Endothelial cell of umbilical vein (primary cell): ENCODE results near the gene LPAR6. TPM values are rescaled to one million over a fixed set of nuclear protein-coding genes. Genes with fewer than 3 reads are reported as not detected.

Source experiments
- BruUV-seq: library from RNA; stranded (reverse); fragments of 400-500 nt; replicated peaks from 2 replicates; lab custom pipeline; 2021; lab: Mats Ljungman, UMichigan
- CTCF ChIA-PET: fragments of 300-600, 350-600 bp; sonication (Branson Sonifier 250); formaldehyde crosslinking; loops from one replicate; lab custom pipeline; 2021; ENCODE audit warnings: antibody characterized with exemption, inconsistent platforms; lab: Charles Lee
- POLR2A ChIA-PET: fragments of 300-600, 350-600 bp; sonication (Branson Sonifier 250); formaldehyde crosslinking; loops from one replicate; lab custom pipeline; 2021; ENCODE audit warnings: antibody characterized with exemption, inconsistent platforms; lab: Charles Lee
- DNase-seq: peaks from one replicate; pipeline ENCODE4 v3.0.0-alpha.2; 2011; ENCODE audit warnings: low read depth, low spot score
- FAIRE-seq: peaks from 2 replicates; lab custom pipeline; 2011; peaks lifted over from hg19 to GRCh38; lab: Jason Lieb, UNC
- H2AFZ ChIP-seq: 2 replicates; pipeline ENCODE4 v1.6.0; 2012; ENCODE audit warnings: low read depth, low read length, control low read depth, inconsistent platforms
- H3K27ac ChIP-seq: 2 replicates; pipeline ENCODE4 v1.5.1; 2011; ENCODE audit warnings: low read depth, mild to moderate bottlenecking, control low read depth, low read length, moderate library complexity; ENCODE audit not compliant: insufficient read depth
- H3K27me3 ChIP-seq, 2 experiments: 2 replicates each; pipeline versions ENCODE4 v1.6.0 to v1.6.1; 2011; ENCODE audit warnings: low read length in 2 of 2, mixed read lengths in 1 of 2; ENCODE audit not compliant: control insufficient read depth in 2 of 2, insufficient read depth in 2 of 2
- H3K36me3 ChIP-seq, 2 experiments: 2 replicates in 1 of 2; 3 replicates in 1 of 2; pipeline ENCODE4 v1.5.1; 2011; ENCODE audit warnings: low read length in 2 of 2, mild to moderate bottlenecking in 1 of 2, moderate library complexity in 1 of 2; ENCODE audit not compliant: control insufficient read depth in 2 of 2, insufficient read depth in 2 of 2; ENCODE audit errors: extremely low read depth in 1 of 2
- H3K4me1 ChIP-seq: 3 replicates; pipeline ENCODE4 v1.5.1; 2011; ENCODE audit warnings: mild to moderate bottlenecking, low read length; ENCODE audit not compliant: control insufficient read depth, insufficient read depth; ENCODE audit errors: extremely low read depth
- H3K4me2 ChIP-seq: 2 replicates; pipeline ENCODE4 v1.6.1; 2011; ENCODE audit warnings: low read length, control low read depth, mixed read lengths; ENCODE audit not compliant: insufficient read depth
- H3K4me3 ChIP-seq, 3 experiments: fragments of 200-600 bp in 1 of 3; sonication (generic), shearing (Covaris generic) in 1 of 3; replicated peaks in 1 of 3; 2 replicates each; pipeline ENCODE4 v1.5.1; 2011 to 2016; ENCODE audit warnings: control low read depth in 3 of 3, low read length in 3 of 3, mild to moderate bottlenecking in 2 of 3, inconsistent platforms in 1 of 3, low read depth in 1 of 3, moderate library complexity in 1 of 3; ENCODE audit not compliant: insufficient read depth in 1 of 3
- H3K79me2 ChIP-seq: 2 replicates; pipeline ENCODE4 v1.6.0; 2012; ENCODE audit warnings: low read length, inconsistent platforms; ENCODE audit not compliant: control insufficient read depth, insufficient read depth
- H3K9ac ChIP-seq: replicated peaks from 2 replicates; pipeline ENCODE3; 2011; ENCODE audit warnings: low read length, control low read depth; ENCODE audit not compliant: insufficient read depth; ENCODE audit errors: extremely low read depth
- H3K9me1 ChIP-seq: replicated peaks from 3 replicates; pipeline ENCODE4 v1.6.0; 2011; ENCODE audit warnings: mild to moderate bottlenecking, low read length; ENCODE audit not compliant: control insufficient read depth, insufficient read depth; ENCODE audit errors: extremely low read depth
- H3K9me3 ChIP-seq: replicated peaks from 2 replicates; pipeline ENCODE4 v1.5.1; 2012; ENCODE audit warnings: low read length, inconsistent platforms; ENCODE audit not compliant: control insufficient read depth, insufficient read depth
- H4K20me1 ChIP-seq: replicated peaks from 2 replicates; pipeline ENCODE3; 2011; ENCODE audit warnings: mild to moderate bottlenecking, low read length; ENCODE audit not compliant: control insufficient read depth, insufficient read depth; ENCODE audit errors: extremely low read depth
- CTCF ChIP-seq, 2 donors: IDR thresholded peaks; 1 replicate in 1 of 2; 2 replicates in 1 of 2; pipeline ENCODE4 v1.5.1; 2011; ENCODE audit warnings: low read length in 2 of 2, mild to moderate bottlenecking in 2 of 2, moderate library complexity in 2 of 2, control low read depth in 1 of 2, inconsistent platforms in 1 of 2, low read depth in 1 of 2; ENCODE audit not compliant: insufficient read depth in 1 of 2; ENCODE audit errors: extremely low read depth in 1 of 2
- EZH2 ChIP-seq: IDR thresholded peaks from 2 replicates; pipeline ENCODE4 v1.6.1; 2012; ENCODE audit warnings: borderline replicate concordance, low read depth, mild to moderate bottlenecking, moderate library complexity, low read length, inconsistent platforms; ENCODE audit not compliant: severe bottlenecking
- FOS ChIP-seq: IDR thresholded peaks from 2 replicates; pipeline ENCODE4 v1.6.1; 2011; ENCODE audit warnings: mild to moderate bottlenecking, low read length, moderate library complexity, borderline replicate concordance; ENCODE audit not compliant: insufficient read depth
- GATA2 ChIP-seq: IDR thresholded peaks from 2 replicates; pipeline ENCODE4 v1.7.0; 2011; ENCODE audit warnings: low read depth, mild to moderate bottlenecking, moderate library complexity, mixed read lengths, low read length; ENCODE audit not compliant: insufficient read length, insufficient read depth
- JUN ChIP-seq: IDR thresholded peaks from 2 replicates; pipeline ENCODE4 v1.6.1; 2011; ENCODE audit warnings: borderline replicate concordance, low read depth; ENCODE audit not compliant: insufficient read length, insufficient read depth
- MAX ChIP-seq: IDR thresholded peaks from 2 replicates; pipeline ENCODE4 v1.6.1; 2011; ENCODE audit not compliant: insufficient read depth, insufficient read length
- MYC ChIP-seq: IDR thresholded peaks from one replicate; pipeline ENCODE4 v1.6.1; 2011; ENCODE audit warnings: mild to moderate bottlenecking, low read depth, low read length
- POLR2A ChIP-seq: IDR thresholded peaks from 2 replicates; pipeline ENCODE4 v1.6.1; 2012; ENCODE audit warnings: low read depth, mild to moderate bottlenecking, control low read depth, low read length
- POLR2AphosphoS5 ChIP-seq: IDR thresholded peaks from 2 replicates; pipeline ENCODE4 v1.6.1; 2012; ENCODE audit warnings: low read depth, mild to moderate bottlenecking, control low read depth, low read length, moderate library complexity; ENCODE audit not compliant: insufficient read depth
- dilution Hi-C: fragments of 300-500 bp; cut with MboI; formaldehyde crosslinking; loops from one replicate; pipeline ENCODE4 v1.15.0; 2019; ENCODE audit warnings: low sequenced_read_pairs; ENCODE audit not compliant: extremely low pct_ligation_motif_present
- intact Hi-C: fragments of 100-400 bp; cut with micrococcal nuclease; formaldehyde crosslinking; loops from one replicate; pipeline ENCODE4 v1.10.0; 2022
- polyA plus RNA-seq, 4 experiments: library from polyadenylated mRNA; depleted of rRNA in 3 of 4; stranded (reverse) in 3 of 4; unstranded in 1 of 4; fragments of >200 nt; gene quantifications; 2 replicates each; pipeline versions ENCODE4 v1.2.1 to v1.2.3, GENCODE V29; 2011 to 2012; ENCODE audit warnings: missing spikeins in 1 of 4
- total RNA-seq: library from RNA; stranded (reverse); gene quantifications from 2 replicates; pipeline ENCODE4 v1.2.3, GENCODE V29; 2021

The LPAR6 gene
- total and polyA plus RNA-seq, 2 donors (not counting 3 experiments of a cell fraction or from before 2014, with no cell fraction given), result 14.5 to 22.9 TPM

GRCh38 chr13:48391257-48391656 is 21.7 kb downstream of the LPAR6 start:
- FAIRE-seq, result no peak
- H3K9me3 ChIP-seq, result no peaks in the 10 kb centered on the region
- H3K79me2 ChIP-seq, result no peaks in the 10 kb centered on the region
- no peak overlapping the region for H3K4me3 ChIP-seq
- TF ChIP-seq MAX, result no peak
- no peak for TF ChIP-seq FOS
- no peak for TF ChIP-seq POLR2A
- no peak for TF ChIP-seq EZH2
- TF ChIP-seq MYC, result no peak
- TF ChIP-seq CTCF (IDR thresholded peaks at IDR 0.05; ENCODE audit: extremely low read depth in 1 of 2, insufficient read depth in 1 of 2, low read depth in 1 of 2, low read length in 2 of 2), result no peak
- no peak for TF ChIP-seq POLR2AphosphoS5
- TF ChIP-seq GATA2, result no peak
- no peak for TF ChIP-seq JUN
- no peaks in the 10 kb centered on the region for H3K27me3 ChIP-seq
- H3K4me1 ChIP-seq, result no peaks in the 10 kb centered on the region
- H3K27ac ChIP-seq, result no peak overlapping the region
- no TSS peak for BruUV-seq
- no peak overlapping the region for H3K4me2 ChIP-seq
- no peak overlapping the region for H2AFZ ChIP-seq
- POLR2A ChIA-PET, result no interaction called here
- H3K9ac ChIP-seq, result no peak overlapping the region
- peaks cover 0 to 2% of the 10 kb centered on the region in 2 experiments for H3K36me3 ChIP-seq
- dilution Hi-C loops (no loop called here), intact Hi-C loops (no loop called here)
- CTCF ChIA-PET, result interaction anchor here (2.1 to 2.6 kb wide), 3 partner anchors 13 to 189 kb away, joined by 5 to 10 read pairs (median 5); no protein-coding TSS in a partner anchor
- no peaks in the 10 kb centered on the region for H4K20me1 ChIP-seq
- no peak for DNase-seq
- H3K9me1 ChIP-seq, result no peaks in the 10 kb centered on the region
